A673 (cell line): ENCODE results near the gene GATA2.

Experiments
- CTCF ChIP-seq: fragments of 300-800, 200-600 bp; sonication (generic); conservative IDR thresholded peaks from 2 replicates; pipeline ENCODE4 v1.5.1; 2017; ENCODE audit warnings: low read depth, mild to moderate bottlenecking, antibody characterized with exemption, low read length, moderate library complexity, mixed read lengths
- EZH2 ChIP-seq: fragments of 200-600 bp; sonication (generic); IDR thresholded peaks from 2 replicates; pipeline ENCODE4 v1.6.1; 2017; ENCODE audit warnings: borderline replicate concordance, low read depth, mild to moderate bottlenecking, mixed read lengths, antibody characterized with exemption, low read length; ENCODE audit not compliant: poor library complexity, severe bottlenecking

DNA sequence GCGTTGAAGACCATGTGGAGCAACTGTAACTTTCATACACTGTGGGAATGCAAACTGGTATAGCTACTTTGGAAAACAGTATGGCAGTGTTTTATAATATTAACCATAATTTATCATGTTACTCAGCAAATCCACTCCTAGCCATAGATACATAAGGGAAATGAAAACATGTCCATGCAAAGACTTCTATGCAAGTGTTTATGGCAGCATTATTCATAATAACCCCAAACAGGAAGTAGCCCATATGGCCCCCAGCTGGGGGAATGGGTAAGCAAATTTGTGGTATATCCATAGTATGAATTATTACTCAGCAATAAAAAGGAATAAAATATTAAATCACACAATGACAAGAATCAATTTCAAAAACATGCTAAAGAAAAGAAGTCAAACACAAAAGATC lies 23.0 kb upstream of the GATA2 start:
- no peak for TF ChIP-seq CTCF
- TF ChIP-seq EZH2 = no peak
